ENCODE results near the gene FKBP6.
"Not testable (repeated sequence)": the region's sequence is repeated elsewhere in the genome, so short reads cannot be mapped to it uniquely, and the experiment has no call there.

Gene FKBP6, protein sequence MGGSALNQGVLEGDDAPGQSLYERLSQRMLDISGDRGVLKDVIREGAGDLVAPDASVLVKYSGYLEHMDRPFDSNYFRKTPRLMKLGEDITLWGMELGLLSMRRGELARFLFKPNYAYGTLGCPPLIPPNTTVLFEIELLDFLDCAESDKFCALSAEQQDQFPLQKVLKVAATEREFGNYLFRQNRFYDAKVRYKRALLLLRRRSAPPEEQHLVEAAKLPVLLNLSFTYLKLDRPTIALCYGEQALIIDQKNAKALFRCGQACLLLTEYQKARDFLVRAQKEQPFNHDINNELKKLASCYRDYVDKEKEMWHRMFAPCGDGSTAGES

DNA sequence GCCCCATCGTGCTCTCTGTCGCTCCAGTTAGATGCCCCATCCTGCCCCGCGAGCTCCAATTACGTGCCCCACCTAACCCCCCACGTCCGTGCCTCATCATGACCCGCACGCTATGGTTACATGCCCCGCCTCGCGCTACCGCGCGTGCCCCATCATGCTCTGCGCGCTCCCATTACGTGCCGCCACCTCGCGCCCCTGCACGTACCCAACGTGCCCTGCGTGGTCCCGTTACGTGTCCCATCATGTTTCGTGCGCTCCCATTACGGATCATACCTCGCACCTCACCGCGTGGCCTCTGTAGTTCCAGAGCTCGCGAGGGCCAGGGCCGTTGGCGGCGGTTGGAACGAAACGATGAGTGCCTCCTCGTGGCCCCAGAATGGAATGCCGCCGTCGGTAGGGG is at the start of gene FKBP6, which contains the start of gene TRIM50:
TSS of gene FKBP6 (plus strand) at position 240 of the 400 bp plus-strand sequence. CDS start 268 bp downstream, outside the sequence.
TSS of gene TRIM50 (minus strand) at position 161 of the 400 bp plus-strand sequence. CDS start 3,295 bp downstream, outside the sequence.
- DNase-seq (ENCODE audit: low spot score) = not testable (repeated sequence)

GRCh38 chr7:73297235-73297634 is 30.7 kb upstream of the FKBP6 start:
- DNase-seq (ENCODE audit: low spot score) = not testable (repeated sequence)

- DNase-seq (ENCODE audit: low spot score) = not testable (repeated sequence)
Observed at GRCh38 chr7:73297706-73298105, 30.3 kb upstream of the FKBP6 start.

DNA sequence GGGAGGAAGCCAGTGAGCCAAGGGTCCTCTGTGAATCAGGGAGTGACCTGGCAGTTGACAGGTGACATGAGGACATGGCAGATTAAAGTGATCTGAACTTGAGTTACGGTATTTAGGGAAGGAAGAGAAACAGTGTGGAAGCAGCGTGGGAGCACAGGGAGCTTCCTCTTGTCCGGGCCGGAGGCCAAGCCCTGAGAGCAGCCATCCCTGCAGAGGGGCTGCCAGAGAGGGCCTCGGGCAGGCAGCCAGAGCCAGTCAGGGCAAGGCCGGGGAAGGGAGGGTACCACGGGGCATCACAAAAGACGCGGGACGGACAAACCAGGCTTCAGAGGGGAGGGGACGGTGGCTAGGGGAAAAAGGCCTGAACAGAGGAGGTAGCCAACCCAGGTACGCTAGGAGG is 28.1 kb upstream of the FKBP6 start:
- DNase-seq (ENCODE audit: low spot score) = not testable (repeated sequence)

- DNase-seq (ENCODE audit: low spot score) = not testable (repeated sequence)
Observed at GRCh38 chr7:73301108-73301507, 26.9 kb upstream of the FKBP6 start.

DNA sequence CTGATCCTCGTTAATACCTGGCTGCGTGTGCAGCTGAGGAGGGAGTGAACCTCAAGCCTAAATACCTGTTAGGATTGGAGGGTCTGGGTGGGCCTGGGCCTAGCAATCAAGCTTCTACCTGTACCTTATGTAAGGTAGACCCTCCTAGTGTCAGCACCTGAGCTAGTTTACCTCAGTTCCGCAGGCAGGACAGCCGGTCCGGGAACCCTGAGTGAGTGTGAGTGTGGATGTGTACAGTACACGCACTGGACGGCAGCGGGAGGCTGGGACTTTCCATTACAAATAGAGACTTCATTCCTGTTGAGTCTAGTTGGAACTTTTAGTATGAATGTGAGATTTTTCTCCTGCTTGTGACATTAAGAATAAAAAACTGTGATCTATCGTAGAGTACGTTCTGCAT is 25.1 kb upstream of the FKBP6 start:
- DNase-seq (ENCODE audit: low spot score) = not testable (repeated sequence)

- no peak for DNase-seq (ENCODE audit: low spot score)
Observed at GRCh38 chr7:73303546-73303945, 24.4 kb upstream of the FKBP6 start.

DNA sequence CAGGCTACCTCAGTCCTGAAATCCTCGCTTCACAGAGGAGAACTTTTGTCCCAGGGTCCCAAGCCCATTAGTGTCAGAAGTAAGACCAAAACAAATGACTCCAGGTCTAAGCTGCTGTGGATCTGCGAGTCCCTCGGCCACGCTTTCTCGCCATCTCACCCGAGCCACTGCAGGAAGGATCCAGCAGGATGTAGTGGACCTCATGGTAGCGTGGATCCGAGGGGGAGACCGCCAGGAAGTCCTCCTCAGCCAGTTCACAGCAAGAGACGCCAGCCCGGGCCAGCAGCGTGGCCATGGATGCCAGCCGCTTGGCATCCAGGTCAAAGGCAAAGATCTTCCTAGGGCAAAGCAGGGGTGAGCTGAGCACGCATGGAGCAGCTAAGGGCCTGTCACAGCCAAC is 23.9 kb upstream of the FKBP6 start:
- DNase-seq (ENCODE audit: low spot score) = no peak

DNA sequence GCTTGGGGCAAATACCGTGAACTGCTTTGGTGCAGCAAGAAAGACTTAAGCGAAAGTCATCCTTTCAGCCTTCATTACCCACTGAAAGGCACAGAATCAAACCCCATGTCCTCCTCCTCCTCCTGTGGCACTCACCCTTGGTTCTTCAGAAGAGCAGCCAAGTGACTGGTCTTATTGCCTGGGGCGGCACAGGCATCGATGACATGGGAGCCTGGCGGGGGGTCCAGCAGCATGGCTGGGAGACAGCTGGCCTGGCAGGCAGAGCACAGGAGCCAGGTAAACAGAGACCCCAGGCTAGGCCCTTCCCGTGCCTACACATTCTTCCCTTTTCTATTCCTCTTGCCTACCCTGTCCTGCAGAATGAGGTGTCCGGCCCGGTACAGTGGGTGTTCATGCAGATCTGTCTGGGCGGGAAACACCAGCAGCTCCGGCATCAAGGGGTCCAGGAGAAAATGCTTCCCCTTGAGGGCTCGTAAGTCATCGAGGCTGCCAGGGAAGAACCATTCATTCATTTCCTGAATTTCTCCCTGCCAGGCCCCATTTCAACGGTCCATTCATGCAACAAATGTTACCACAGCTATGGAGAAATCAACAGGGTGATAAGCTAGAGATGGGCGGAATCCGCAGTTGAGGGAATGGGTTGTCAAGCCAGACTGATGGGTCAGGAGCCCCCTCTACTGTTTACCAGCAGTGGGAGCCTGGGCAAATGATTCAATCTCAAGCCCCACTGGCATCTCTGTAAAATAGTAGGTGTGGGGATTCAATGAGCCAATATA is 23.2 kb upstream of the FKBP6 start:
- DNase-seq (ENCODE audit: low spot score) = not testable (repeated sequence)

DNA sequence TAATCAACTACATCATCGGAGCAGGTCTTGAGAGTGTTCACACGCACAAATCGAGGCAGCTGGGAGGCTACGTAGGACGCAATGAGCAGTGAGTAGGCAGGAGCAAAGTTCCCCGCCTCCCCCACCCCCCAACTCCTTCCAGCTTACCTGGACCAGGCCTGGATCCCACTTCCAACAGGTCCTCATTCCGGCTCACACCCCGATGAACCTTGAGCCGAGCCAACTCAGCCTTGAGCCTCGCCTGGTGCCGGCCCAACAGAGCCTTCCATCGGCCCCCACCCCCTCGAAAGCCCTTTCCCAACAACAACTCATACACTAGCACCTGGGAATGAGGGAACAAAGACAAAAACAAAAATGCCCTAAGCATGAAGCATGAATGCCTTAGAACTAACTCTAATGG is 20.5 kb upstream of the FKBP6 start:
- DNase-seq (ENCODE audit: low spot score) = no peak

- DNase-seq (ENCODE audit: low spot score) = no peak
Observed at GRCh38 chr7:73308074-73308664, 19.8 kb upstream of the FKBP6 start.

DNA sequence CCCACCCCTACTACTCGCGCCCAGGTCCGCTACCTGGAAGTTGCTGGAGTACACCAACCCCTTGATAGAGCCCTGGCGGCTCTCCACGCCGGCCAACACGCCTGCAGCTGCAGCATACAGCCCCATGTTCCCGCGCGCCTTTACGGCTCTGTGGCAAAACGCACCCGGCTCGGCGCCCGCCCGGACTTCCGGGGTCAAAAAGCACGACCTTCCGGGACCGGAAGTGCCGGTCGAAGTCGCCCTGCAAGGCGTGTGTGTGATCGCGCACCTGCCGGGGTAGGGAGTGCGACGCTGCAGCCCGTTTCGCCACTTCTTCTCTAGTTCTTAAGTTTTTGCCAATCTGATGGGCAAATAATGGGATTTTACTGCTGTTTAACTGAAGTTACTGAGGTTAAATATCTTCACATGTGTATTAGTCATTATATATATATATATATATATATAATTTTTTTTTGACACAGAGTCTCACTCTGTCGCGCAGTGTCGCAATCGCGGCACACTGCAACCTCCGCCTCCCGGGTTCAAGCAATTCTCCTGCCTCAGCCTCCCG is 19.2 kb upstream of the FKBP6 start, which contains the start of gene NSUN5:
TSS of gene NSUN5 (minus strand) at position 162 of the 550 bp plus-strand sequence. CDS start at position 126, 36 bp downstream.
- DNase-seq (ENCODE audit: low spot score) = peak; percentile 64

GRCh38 chr7:73311421-73311820 is 16.5 kb upstream of the FKBP6 start:
- DNase-seq (ENCODE audit: low spot score) = not testable (repeated sequence)

DNA sequence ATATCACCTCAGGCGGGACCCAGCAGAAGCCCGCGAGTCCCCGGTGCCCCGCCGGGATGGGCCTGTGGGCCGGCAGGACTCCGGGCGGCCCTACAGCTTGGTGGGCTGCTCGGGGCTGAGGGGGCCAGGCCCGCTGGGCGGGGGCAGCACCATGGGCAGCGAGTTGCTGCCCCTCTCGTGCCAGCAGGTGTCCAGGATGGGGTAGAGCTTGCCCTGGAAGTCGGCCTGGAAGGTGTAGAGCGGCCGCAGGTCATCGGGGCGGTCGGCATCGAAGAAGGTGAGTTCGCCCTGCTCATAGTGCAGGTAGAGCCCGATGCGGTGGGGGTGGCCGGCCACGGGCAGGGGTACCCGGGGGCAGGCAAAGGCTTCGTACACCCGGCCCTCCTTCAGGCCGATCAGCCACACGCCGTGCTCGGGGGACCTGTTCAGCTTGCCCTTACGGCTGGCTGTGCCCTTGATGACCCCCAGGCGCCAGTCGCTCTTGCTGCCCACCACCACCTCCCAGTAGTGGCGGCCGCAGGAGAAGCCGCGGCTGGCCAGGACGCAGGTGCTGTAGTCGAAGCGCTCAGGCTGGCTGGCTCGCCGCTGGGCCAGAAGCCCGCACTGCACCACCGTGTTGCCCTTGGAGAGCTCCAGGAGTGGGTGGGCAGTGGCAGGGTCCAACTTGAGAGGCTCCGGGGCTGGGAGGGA is 15.0 kb upstream of the FKBP6 start:
- DNase-seq (ENCODE audit: low spot score) = no peak

GRCh38 chr7:73313521-73313906 is 14.4 kb upstream of the FKBP6 start:
- no peak for DNase-seq (ENCODE audit: low spot score)

DNA sequence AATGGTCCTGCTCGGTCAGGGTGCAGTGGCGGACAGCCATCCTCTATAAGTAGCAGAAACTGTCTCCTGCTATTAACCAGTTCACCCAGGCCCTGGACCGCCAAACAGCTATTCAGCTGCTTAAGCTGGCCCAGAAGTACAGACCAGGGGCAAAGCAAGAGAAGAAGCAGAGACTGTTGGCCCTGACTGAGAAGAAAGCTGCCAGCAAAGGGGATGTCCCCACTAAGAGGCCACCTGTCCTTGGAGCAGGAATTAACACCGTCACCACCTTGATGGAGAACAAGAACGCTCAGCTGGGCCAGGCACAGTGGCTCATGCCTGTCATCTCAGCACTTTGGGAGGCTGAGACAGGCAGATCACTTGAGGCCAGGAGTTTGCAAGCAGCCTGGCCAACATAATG is 13.7 kb upstream of the FKBP6 start:
- DNase-seq (ENCODE audit: low spot score) = no peak

GRCh38 chr7:73316521-73316920 is 11.4 kb upstream of the FKBP6 start:
- DNase-seq (ENCODE audit: low spot score) = no peak

GRCh38 chr7:73318656-73319204 is 9.2 kb upstream of the FKBP6 start:
- not testable (repeated sequence) for DNase-seq (ENCODE audit: low spot score)

DNA sequence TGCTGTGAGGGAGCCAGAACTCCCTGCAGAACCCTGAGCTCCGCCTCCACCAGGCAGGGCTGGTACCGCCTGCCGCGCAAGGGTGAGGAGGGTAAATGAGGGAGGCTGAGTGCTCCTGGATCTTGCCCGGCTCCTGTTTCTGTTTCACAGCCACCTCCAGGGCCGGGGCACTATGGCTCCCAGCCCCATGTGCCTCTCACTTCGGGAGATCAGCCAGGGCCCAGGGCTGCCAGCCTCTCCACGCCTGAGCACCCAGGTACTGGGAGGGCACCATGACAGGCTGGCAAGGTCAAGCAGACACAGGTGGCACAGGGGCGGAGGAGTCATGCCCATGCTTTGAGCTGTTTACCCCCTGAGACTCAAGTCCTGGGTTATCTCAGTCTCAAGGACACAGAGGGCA is 8.4 kb upstream of the FKBP6 start:
- DNase-seq (ENCODE audit: low spot score) = not testable (repeated sequence)

DNA sequence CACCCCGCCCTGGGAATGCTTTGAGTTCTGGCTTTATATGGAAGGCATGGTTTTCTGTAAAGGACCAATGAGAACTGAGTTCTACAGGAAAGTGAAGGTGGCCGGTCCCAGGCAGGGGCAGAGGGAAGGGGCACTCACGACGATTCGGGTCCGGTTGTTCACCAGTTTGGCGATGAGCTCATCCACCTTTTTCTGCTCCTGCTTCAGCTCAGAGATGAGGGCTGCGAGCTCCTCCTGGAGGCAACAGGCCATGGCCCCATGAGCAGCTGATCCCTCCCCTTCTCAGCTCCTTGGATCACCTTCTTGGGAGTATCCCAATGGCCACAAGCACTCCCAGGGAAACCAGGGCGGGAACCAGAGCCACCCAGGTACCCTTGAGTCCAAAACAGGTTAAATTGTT is 8.0 kb upstream of the FKBP6 start:
- DNase-seq (ENCODE audit: low spot score) = not testable (repeated sequence)

DNA sequence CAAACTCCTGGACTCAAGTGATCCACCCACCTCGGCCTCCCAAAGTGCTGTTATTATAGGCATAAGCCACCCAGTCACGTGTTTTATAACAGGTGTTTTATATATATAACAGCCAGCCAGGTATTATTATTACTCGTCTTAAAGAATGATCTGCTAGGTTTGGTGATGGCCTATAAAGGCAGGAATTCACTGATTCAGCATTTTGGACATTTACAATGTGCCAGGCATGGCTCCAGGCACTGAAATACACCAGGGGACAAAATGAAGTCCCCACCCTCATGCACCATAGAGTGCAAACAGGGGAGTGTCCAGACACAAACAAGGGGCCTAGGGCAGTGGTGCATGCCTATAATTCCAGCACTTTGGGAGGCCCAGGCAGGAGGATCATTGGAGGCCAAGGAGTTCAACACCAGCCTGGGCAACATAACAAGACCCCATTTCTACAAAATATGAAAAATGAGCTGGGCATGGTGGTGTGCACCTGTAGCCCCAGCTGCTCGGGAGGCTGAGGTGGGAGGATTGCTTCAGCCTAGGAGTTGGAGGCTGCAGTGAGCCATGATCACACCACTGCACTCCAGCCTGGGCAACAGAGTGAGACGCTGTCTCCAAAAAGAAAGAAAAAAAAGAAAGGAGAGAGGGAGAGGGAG is 4.4 kb upstream of the FKBP6 start:
- DNase-seq (ENCODE audit: low spot score) = not testable (repeated sequence)

Measured in pons (tissue), 1 donor.